CD4-positive, alpha-beta T cell treated with Interferon gamma for 1 hour (primary cell): ENCODE measurements around the gene PTPN11.
"Not testable (repeated sequence)": the region's sequence is repeated elsewhere in the genome, so short reads cannot be mapped to it uniquely, and the experiment has no call there.

Experiments
- DNase-seq: peaks from one replicate; pipeline ENCODE4 v3.0.0-alpha.2; 2020

The PTPN11 gene

GRCh38 chr12:112457142-112457541, 38.4 kb downstream of the PTPN11 start:
- not testable (repeated sequence) for DNase-seq

GRCh38 chr12:112458330-112458729, 39.6 kb downstream of the PTPN11 start:
- DNase-seq: no peak

GRCh38 chr12:112458751-112459150, 40.0 kb downstream of the PTPN11 start:
- no peak for DNase-seq

- DNase-seq: no peak
These were observed 44.7 kb downstream of the PTPN11 start for GRCh38 chr12:112463478-112463877.

- DNase-seq: no peak
These were observed 45.9 kb downstream of the PTPN11 start for GRCh38 chr12:112464605-112465004.

GRCh38 chr12:112466011-112466422, 47.3 kb downstream of the PTPN11 start:
- no peak for DNase-seq

- DNase-seq: no peak
These were observed 48.1 kb downstream of the PTPN11 start for GRCh38 chr12:112466835-112467234.

GRCh38 chr12:112468046-112468445, 49.3 kb downstream of the PTPN11 start:
- DNase-seq: no peak

- DNase-seq: no peak
These were observed 54.3 kb downstream of the PTPN11 start for GRCh38 chr12:112473056-112473455.

- no peak for DNase-seq
These were observed 60.7 kb downstream of the PTPN11 start for GRCh38 chr12:112479413-112479812.

- DNase-seq: no peak
These were observed 62.2 kb downstream of the PTPN11 start for GRCh38 chr12:112480931-112481330.

GRCh38 chr12:112482733-112483132, 64.0 kb downstream of the PTPN11 start:
- DNase-seq: no peak

- DNase-seq: no peak
These were observed 67.6 kb downstream of the PTPN11 start for GRCh38 chr12:112486361-112486760.

GRCh38 chr12:112488257-112488876, 69.6 kb downstream of the PTPN11 start:
- DNase-seq: no peak

- no peak for DNase-seq
These were observed 70.7 kb downstream of the PTPN11 start for GRCh38 chr12:112489456-112489855.

- DNase-seq: no peak
These were observed 77.7 kb downstream of the PTPN11 start for GRCh38 chr12:112496496-112496895.

GRCh38 chr12:112498580-112498979, 79.8 kb downstream of the PTPN11 start:
- DNase-seq: no peak

GRCh38 chr12:112503512-112503911, 84.8 kb downstream of the PTPN11 start:
- DNase-seq: no peak

- DNase-seq: no peak
These were observed 87.9 kb downstream of the PTPN11 start for GRCh38 chr12:112506513-112507166.

GRCh38 chr12:112513471-112513870, 94.7 kb downstream of the PTPN11 start:
- DNase-seq: no peak

GRCh38 chr12:112514456-112514855, 95.7 kb downstream of the PTPN11 start:
- DNase-seq: no peak

GRCh38 chr12:112514926-112515642, 96.3 kb downstream of the PTPN11 start:
- DNase-seq: no peak

GRCh38 chr12:112515868-112516267, 97.1 kb downstream of the PTPN11 start:
- DNase-seq: no peak

GRCh38 chr12:112517730-112518364, 99.1 kb downstream of the PTPN11 start:
- no peak for DNase-seq
